Thoracic aorta (tissue), 2 donors: ENCODE results near the gene PGF. TPM values are rescaled to one million over a fixed set of nuclear protein-coding genes. Genes with fewer than 3 reads are reported as not detected.

Experiments
- ATAC-seq: fragments of 150-250 bp; one replicate; pipeline ENCODE4 v1.8.0; 2017; ENCODE audit warnings: low read depth; ENCODE audit not compliant: insufficient number of reproducible peaks, low FRiP score
- DNase-seq: peaks from one replicate; pipeline ENCODE4 v3.0.0-alpha.2; 2020; ENCODE audit warnings: low spot score
- H3K27ac ChIP-seq, 2 donors: fragments of 200-600 bp; sonication (generic); 1 replicate in 1 of 2; 2 replicates in 1 of 2; pipeline ENCODE4 v1.5.1; 2016; ENCODE audit warnings: mild to moderate bottlenecking in 2 of 2, moderate library complexity in 2 of 2
- H3K27me3 ChIP-seq: fragments of 200-600 bp; sonication (generic); replicated peaks from 2 replicates; pipeline ENCODE4 v1.6.0; 2016; ENCODE audit warnings: mild to moderate bottlenecking; ENCODE audit not compliant: insufficient read depth
- H3K36me3 ChIP-seq: fragments of 200-600 bp; sonication (generic); one replicate; pipeline ENCODE4 v1.5.1; 2016
- H3K4me1 ChIP-seq, 2 donors: fragments of 200-600 bp; sonication (generic); 1 replicate in 1 of 2; 2 replicates in 1 of 2; pipeline versions ENCODE4 v1.5.1 to v1.6.0; 2016; ENCODE audit warnings: low read depth in 2 of 2, mild to moderate bottlenecking in 1 of 2; ENCODE audit not compliant: control insufficient read depth in 1 of 2
- H3K4me3 ChIP-seq: fragments of 200-600 bp; sonication (generic); 2 replicates; pipeline ENCODE4 v1.5.1; 2016; ENCODE audit warnings: mild to moderate bottlenecking
- H3K9me3 ChIP-seq: fragments of 200-600 bp; sonication (generic); 2 replicates; pipeline ENCODE4 v1.5.1; 2016
- total RNA-seq, 2 donors: library from RNA; depleted of rRNA; stranded (reverse); fragments of >200 nt; gene quantifications; one replicate each; pipeline versions ENCODE4 v1.1.0 to v1.2.3, GENCODE V29; 2016
- TF ChIP-seq, protein P1 (sequence below): fragments of 200-600 bp; sonication (generic); IDR thresholded peaks from one replicate; pipeline ENCODE4 v1.5.1; 2019; ENCODE audit warnings: antibody characterized with exemption

Gene PGF
- total RNA-seq, 2 donors from 2014 or later = 34.4 to 75.3 TPM

- Histone ChIP-seq H3K27me3 (no peaks in the 10 kb centered on the region), H3K36me3 (no peaks in the 10 kb centered on the region), H3K9me3 (no peaks in the 10 kb centered on the region), H3K27ac (no peak overlapping the region), H3K4me1 (peaks cover 12 to 39% of the 10 kb centered on the region in 2 donors), H3K4me3 (peak overlapping the region; percentile 75)
- no peak for DNase-seq
- TF ChIP-seq, protein P1, sequence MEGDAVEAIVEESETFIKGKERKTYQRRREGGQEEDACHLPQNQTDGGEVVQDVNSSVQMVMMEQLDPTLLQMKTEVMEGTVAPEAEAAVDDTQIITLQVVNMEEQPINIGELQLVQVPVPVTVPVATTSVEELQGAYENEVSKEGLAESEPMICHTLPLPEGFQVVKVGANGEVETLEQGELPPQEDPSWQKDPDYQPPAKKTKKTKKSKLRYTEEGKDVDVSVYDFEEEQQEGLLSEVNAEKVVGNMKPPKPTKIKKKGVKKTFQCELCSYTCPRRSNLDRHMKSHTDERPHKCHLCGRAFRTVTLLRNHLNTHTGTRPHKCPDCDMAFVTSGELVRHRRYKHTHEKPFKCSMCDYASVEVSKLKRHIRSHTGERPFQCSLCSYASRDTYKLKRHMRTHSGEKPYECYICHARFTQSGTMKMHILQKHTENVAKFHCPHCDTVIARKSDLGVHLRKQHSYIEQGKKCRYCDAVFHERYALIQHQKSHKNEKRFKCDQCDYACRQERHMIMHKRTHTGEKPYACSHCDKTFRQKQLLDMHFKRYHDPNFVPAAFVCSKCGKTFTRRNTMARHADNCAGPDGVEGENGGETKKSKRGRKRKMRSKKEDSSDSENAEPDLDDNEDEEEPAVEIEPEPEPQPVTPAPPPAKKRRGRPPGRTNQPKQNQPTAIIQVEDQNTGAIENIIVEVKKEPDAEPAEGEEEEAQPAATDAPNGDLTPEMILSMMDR = no peak
- no peak for ATAC-seq
These were observed 556 bp upstream of the PGF start for GRCh38 chr14:74956027-74956279.

- peaks cover 12 to 39% of the 10 kb centered on the region in 2 donors for H3K4me1 ChIP-seq
- H3K4me3 ChIP-seq = peak overlapping the region; percentile 75
- TF ChIP-seq, protein P1 = no peak
- no peaks in the 10 kb centered on the region for H3K9me3 ChIP-seq
- H3K36me3 ChIP-seq = no peaks in the 10 kb centered on the region
- no peak for ATAC-seq
- H3K27me3 ChIP-seq = no peaks in the 10 kb centered on the region
- DNase-seq = no peak
- H3K27ac ChIP-seq = peak overlapping the region in 1 of 2 donors; percentile 67
These were observed 509 bp downstream of the PGF start for GRCh38 chr14:74954947-74955228.

DNA sequence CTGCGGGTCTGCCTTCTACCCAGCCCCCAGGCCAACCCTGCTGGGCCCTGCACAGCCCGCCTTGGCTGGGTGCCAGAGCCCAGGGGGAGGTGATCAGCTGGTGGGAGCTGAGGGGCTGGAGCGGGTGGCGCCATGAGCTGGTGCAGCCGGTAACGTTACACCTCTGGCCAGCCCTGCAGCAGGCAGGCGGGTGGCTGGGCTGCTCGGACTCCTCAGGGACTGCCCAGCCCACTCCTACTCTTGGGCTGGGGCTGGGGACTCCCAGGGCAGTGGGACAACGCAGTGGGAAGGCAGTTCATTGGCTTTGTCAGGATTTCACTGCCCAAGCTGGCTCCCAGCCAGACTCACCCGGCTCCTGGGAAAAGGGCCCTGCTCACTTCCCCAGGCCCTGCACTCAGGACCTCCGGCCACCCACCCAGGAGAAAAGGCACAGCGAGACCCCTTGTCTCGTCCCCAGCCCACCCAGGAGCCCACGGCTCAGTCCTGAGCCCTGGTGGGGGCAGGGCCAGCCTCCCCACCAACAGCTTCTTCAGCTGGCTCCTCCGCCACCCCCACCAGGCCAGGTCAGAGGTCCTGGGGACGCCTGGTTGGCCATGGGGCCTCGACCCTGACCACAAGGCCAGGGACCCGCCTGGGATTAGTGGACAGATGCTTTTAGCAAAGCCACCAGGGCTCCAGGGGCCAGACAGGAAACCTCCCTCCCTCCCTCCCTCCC lies 1.0 kb downstream of the PGF start:
- H3K4me1 ChIP-seq = peaks cover 12 to 39% of the 10 kb centered on the region in 2 donors
- H3K36me3 ChIP-seq = no peaks in the 10 kb centered on the region
- TF ChIP-seq, protein P1 = no peak
- no peaks in the 10 kb centered on the region for H3K9me3 ChIP-seq
- peak overlapping the region; percentile 75 for H3K4me3 ChIP-seq
- H3K27ac ChIP-seq = peak overlapping the region in 1 of 2 donors; percentile 67
- H3K27me3 ChIP-seq = no peaks in the 10 kb centered on the region
- ATAC-seq (no peak), DNase-seq (no peak)

DNA sequence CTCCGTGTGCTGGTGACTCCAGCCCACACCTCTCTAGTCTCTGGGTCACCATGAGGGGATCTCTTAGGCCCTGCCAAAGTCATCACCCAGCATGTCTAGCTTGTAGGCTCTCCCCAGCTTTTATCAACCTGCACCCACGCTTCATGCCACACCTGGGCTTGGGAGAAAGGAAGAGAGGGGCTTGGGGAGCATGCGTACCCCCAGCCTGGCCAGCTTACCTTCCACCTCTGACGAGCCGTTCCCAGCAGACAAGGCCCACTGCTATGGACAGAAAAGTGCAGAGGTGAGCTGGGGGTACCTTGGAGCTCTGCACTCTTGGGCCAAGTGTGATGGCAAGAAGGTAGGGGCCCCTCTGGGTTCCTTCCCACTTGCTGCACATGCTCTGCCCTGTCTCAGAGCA lies 1.7 kb downstream of the PGF start:
- TF ChIP-seq, protein P1 = no peak
- DNase-seq (no peak), ATAC-seq (no peak)

DNA sequence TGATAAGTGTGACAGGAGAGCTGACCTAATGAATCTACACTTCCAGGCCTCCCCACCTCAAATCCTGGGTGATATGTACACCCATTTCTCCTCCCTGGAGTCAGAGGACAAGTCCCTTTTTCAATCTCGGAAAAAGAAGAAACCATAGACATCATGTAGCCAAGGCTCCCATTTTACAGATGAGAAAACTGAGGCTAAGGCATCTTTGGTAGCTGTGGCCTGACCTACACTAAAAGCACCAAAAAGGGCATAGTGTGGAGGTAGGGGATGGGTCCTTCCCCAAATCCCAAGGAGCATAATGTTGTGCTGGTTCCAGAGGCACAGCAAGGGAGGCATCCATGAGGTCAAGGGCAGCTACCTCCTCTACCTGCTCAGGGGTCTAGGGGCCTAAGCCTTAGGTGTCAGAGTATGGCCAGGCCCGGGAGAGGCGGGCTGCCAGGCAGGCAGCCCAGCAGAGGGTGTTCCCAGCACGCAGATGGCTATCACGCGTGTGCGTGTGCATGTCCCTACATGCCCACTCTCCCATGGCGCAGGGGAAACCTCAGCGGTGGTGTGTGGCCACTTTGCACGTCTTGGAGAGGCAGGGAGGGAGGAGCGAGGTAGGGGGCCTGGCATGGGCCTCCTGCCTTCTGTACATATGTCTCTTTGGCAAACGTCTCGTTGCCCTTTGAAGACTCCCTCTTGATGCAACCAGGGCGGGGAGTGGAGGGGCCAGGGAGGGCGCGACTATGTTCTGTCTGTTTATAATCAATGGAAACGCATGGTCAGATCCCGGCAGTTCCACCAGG lies 2.5 kb downstream of the PGF start:
- peak overlapping the region; percentile 75 for H3K4me3 ChIP-seq

More for the DNA sequence above, 1.7 kb downstream of the PGF start:
- Histone ChIP-seq H3K4me1 (peaks cover 12 to 39% of the 10 kb centered on the region in 2 donors), H3K9me3 (no peaks in the 10 kb centered on the region), H3K27ac (peak overlapping the region in 1 of 2 donors; percentile 67), H3K27me3 (no peaks in the 10 kb centered on the region), H3K4me3 (peak overlapping the region; percentile 75), H3K36me3 (no peaks in the 10 kb centered on the region)

More for the DNA sequence above, 2.5 kb downstream of the PGF start:
- TF ChIP-seq, protein P1 = no peak
- H3K27me3 ChIP-seq = no peaks in the 10 kb centered on the region
- H3K36me3 ChIP-seq = no peaks in the 10 kb centered on the region
- H3K4me1 ChIP-seq = peaks cover 12 to 39% of the 10 kb centered on the region in 2 donors
- no peak for DNase-seq
- ATAC-seq = no peak
- H3K9me3 ChIP-seq = no peaks in the 10 kb centered on the region
- no peak overlapping the region for H3K27ac ChIP-seq
